HG03571 (cell line): Measurements from ENCODE around the gene CPA5.

Experiments used
- ATAC-seq: cut with Tn5 transposase; IDR thresholded peaks from one replicate; pipeline ENCODE4 v1.9.1; 2021; ENCODE audit not compliant: unreplicated experiment

The CPA5 gene

GRCh38 chr7:130395421-130395820, 50.8 kb downstream of the CPA5 start:
- no peak for ATAC-seq

GRCh38 chr7:130396109-130396508, 51.5 kb downstream of the CPA5 start:
- no peak for ATAC-seq

DNA sequence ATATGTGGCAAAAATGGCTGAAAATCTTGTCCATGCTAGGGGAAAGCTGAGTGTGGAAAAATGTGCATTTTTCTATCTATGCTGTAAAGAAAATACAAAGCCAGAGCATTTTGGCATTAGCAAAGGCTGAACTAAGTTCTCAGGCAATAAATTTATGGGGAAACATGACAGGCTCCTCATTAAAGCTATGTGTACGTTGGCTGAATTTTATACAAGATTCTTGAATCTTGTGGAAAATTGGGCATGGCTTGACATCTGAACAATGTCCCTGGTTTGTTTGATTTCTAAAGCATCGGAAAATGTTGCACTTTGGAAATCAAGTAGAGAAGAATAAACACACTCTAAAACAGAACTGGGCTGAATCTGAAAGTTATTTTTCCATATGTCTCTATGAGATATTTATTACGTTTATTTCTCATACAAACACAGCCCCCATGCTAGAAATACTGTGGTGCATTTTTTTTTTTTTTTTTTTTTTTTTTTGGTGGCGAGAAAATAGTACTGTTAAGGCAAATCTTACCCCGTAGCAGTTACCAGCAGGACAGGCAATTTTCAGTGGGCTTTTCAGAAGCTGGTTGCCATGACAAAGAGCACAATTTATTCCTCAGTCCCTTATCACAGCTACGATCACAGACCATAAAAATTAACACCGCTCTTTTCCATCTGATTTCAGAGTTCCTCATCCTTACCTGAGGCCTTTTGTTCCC, 52.6 kb downstream of the CPA5 start:
- ATAC-seq = no peak

GRCh38 chr7:130397758-130398073, 53.1 kb downstream of the CPA5 start:
- ATAC-seq = no peak

GRCh38 chr7:130398526-130399090, 54.0 kb downstream of the CPA5 start:
- ATAC-seq = no peak

DNA sequence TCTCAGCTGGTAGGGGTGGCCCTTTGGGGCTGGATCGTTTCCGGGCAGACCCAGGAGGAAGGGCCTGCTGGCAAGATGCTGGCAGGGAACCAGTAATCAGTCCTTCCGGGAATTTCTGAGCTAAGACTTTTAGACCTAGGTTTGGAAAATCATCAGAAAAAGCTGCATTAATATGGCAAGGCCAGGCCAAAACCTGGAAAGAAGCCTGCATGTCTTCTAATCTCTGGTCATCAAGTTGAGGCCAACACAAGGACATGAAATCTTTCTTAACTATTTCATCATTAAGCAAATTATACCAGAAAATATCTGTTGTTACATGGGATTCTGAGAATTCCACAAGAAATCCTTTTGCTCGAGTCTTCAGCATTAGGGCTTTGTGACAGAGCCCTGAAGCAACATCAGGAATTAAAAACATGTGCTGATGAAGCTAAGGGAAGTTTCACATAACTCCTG, 55.5 kb downstream of the CPA5 start:
- no peak for ATAC-seq

DNA sequence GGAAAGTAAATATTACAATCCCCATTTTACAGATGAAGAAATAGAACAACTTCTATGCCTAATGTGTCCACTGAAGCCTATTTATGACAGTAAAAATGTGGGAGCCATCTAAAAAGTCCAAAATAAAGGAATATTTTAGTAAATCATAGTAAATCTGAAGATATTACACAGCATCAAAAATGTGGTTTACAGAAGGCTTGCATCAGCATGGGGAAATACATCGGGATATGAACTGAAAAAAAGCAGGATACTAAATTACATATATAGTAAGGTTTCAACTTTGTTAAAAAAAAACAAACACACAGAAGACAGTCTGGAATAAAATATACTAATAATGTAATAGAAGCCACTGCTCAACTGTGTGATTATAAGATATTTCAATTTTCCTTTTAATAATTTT, 56.5 kb downstream of the CPA5 start:
- ATAC-seq = no peak

GRCh38 chr7:130401578-130401977, 57.0 kb downstream of the CPA5 start:
- ATAC-seq = no peak

DNA sequence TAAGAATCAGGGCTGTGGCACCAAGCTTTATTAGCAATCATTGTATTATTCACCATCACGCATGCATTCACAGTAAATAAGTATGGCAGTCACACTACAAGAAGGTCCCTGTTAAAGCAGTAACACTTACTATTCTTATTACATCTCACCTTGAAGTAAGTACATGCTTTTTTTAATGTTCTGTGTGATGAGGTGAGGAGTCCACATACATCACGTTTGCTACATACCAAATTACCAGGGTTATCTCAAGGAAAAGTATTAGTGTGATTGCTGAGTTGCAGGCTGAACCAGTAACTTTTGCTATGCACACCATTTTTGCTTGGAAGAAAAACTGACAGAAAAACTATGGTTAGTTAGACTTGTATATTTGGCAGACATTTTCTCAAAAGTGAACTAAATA, 60.4 kb downstream of the CPA5 start:
- no peak for ATAC-seq

- no peak for ATAC-seq
Measured at GRCh38 chr7:130409067-130409711, 64.6 kb downstream of the CPA5 start.

- no peak for ATAC-seq
Measured at GRCh38 chr7:130409712-130410072, 65.1 kb downstream of the CPA5 start.

DNA sequence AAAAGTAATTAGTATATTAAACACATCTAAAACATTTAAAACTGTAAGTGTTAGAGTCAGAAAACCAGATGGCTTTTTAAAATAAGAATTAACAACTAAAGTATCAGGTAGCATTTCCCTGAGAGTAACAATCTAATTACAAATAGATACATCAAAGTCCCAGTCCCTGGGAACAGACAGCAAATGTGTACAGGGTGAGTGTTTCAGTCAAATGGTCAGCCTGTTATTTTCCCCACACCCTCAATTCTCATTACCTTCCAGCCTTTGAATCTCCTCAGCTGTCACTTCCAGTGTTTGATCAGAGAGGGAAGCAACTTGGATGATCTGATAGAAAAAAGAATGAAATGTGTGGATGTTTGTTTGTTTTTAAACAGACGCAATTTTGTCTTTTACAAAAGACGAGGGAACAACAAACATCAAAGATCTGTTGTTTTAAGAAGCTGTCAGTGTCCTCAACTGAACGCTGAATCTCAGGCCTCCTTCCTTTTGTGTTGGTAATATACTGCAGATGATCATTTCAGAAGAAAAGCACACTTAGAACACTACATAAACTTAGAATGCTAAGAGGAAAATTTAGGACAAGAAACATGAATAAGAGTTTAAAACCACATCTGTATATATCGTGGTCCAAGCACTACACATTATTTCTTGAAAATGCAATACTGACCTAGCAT, 66.4 kb downstream of the CPA5 start:
- ATAC-seq = no peak

DNA sequence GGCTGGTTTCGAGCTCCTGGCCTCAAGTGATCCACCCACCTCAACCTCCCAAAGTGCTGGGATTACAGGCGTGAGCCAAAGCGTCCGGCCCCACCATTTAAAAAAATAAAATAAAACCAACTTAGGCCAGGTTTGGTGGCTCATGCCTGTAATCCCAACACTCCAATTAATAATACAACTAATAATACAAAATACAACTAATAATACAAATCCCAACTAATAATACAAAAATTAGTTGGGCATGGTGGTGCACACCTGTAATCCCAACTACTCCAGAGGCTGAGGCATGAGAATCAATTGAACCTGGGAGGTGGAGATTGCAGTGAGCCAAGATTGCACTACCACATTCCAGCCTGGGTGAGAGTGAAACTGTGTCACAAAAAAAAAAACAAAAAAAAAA, 68.6 kb downstream of the CPA5 start:
- no peak for ATAC-seq

- no peak for ATAC-seq
Measured at GRCh38 chr7:130415006-130415405, 70.4 kb downstream of the CPA5 start.

GRCh38 chr7:130417213-130417612, 72.6 kb downstream of the CPA5 start:
- ATAC-seq = no peak

GRCh38 chr7:130418306-130418705, 73.7 kb downstream of the CPA5 start:
- no peak for ATAC-seq
